ENCODE results near the gene NNT. TPM values are rescaled to one million over a fixed set of nuclear protein-coding genes. Genes with fewer than 3 reads are reported as not detected.

NNT gene
- total RNA-seq, 1 experiment from 2014 or later, result 71.6 TPM

GRCh38 chr5:43564289-43564850 is 38.6 kb upstream of the NNT start:
- POLR2A ChIA-PET (ENCODE audit: low non-redundant PET), result no interaction called here
- TF ChIP-seq EZH2 (IDR thresholded peaks at IDR 0.05; ENCODE audit: borderline replicate concordance, low read depth, low read length, poor library complexity, severe bottlenecking), result no peak
- TF ChIP-seq, protein P1, sequence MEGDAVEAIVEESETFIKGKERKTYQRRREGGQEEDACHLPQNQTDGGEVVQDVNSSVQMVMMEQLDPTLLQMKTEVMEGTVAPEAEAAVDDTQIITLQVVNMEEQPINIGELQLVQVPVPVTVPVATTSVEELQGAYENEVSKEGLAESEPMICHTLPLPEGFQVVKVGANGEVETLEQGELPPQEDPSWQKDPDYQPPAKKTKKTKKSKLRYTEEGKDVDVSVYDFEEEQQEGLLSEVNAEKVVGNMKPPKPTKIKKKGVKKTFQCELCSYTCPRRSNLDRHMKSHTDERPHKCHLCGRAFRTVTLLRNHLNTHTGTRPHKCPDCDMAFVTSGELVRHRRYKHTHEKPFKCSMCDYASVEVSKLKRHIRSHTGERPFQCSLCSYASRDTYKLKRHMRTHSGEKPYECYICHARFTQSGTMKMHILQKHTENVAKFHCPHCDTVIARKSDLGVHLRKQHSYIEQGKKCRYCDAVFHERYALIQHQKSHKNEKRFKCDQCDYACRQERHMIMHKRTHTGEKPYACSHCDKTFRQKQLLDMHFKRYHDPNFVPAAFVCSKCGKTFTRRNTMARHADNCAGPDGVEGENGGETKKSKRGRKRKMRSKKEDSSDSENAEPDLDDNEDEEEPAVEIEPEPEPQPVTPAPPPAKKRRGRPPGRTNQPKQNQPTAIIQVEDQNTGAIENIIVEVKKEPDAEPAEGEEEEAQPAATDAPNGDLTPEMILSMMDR (conservative IDR thresholded peaks at IDR 0.05; ENCODE audit: low read depth, low read length), result no peak
- H3K27me3 ChIP-seq (replicated peaks; ENCODE audit: insufficient read depth, low read depth, low read length, poor library complexity), result no peaks in the 10 kb centered on the region
- H3K9me3 ChIP-seq (ENCODE audit: low read depth, low read length, poor library complexity, severe bottlenecking), result no peaks in the 10 kb centered on the region
- no peak for DNase-seq (ENCODE audit: low spot score)
- CTCF ChIA-PET, result no interaction called here
- no TSS peak for BruUV-seq (replicated peaks)
- H3K4me1 ChIP-seq (ENCODE audit: insufficient read depth, low read length, poor library complexity, severe bottlenecking), result no peaks in the 10 kb centered on the region
- intact Hi-C loops (cut with micrococcal nuclease; ENCODE audit: unreplicated experiment), result no loop called here
- no peak overlapping the region for H3K4me3 ChIP-seq (ENCODE audit: low read depth, low read length, poor library complexity, severe bottlenecking)
- no peaks in the 10 kb centered on the region for H3K36me3 ChIP-seq (ENCODE audit: insufficient read depth, low read length, poor library complexity, severe bottlenecking)
- H3K27ac ChIP-seq (ENCODE audit: low read depth, low read length, poor library complexity, severe bottlenecking), result no peak overlapping the region

GRCh38 chr5:43565043-43565442 is 37.9 kb upstream of the NNT start:
- POLR2A ChIA-PET (ENCODE audit: low non-redundant PET), result no interaction called here
- Histone ChIP-seq H3K36me3 (ENCODE audit: insufficient read depth, low read length, poor library complexity, severe bottlenecking) (no peaks in the 10 kb centered on the region), H3K4me1 (ENCODE audit: insufficient read depth, low read length, poor library complexity, severe bottlenecking) (no peaks in the 10 kb centered on the region), H3K27ac (ENCODE audit: low read depth, low read length, poor library complexity, severe bottlenecking) (no peak overlapping the region), H3K27me3 (replicated peaks; ENCODE audit: insufficient read depth, low read depth, low read length, poor library complexity) (no peaks in the 10 kb centered on the region), H3K9me3 (ENCODE audit: low read depth, low read length, poor library complexity, severe bottlenecking) (no peaks in the 10 kb centered on the region), H3K4me3 (ENCODE audit: low read depth, low read length, poor library complexity, severe bottlenecking) (no peak overlapping the region)
- TF ChIP-seq EZH2 (IDR thresholded peaks at IDR 0.05; ENCODE audit: borderline replicate concordance, low read depth, low read length, poor library complexity, severe bottlenecking), result no peak
- TF ChIP-seq, protein P1 (conservative IDR thresholded peaks at IDR 0.05; ENCODE audit: low read depth, low read length), result no peak
- intact Hi-C loops (cut with micrococcal nuclease; ENCODE audit: unreplicated experiment), result no loop called here
- no peak for DNase-seq (ENCODE audit: low spot score)
- CTCF ChIA-PET, result no interaction called here
- no TSS peak for BruUV-seq (replicated peaks)

DNA sequence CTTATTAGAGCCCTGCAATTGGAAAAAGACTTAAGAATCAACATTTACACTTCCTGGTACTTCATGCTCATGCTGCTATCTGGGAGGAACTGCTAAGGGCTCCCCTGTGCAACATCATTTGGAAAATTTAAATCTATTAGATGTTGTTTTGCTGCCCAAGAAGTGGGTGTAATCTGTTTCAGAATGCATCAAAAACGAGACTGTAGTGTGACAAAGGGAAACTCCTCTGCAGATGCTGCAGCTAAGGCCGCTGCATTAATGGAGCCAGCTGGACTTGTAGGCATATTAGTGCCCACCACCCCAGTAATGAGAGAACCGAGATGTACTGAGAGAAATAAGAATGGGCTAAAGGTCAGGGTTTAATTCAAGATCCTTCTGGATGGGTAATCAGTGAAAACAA is 35.0 kb upstream of the NNT start:
- intact Hi-C loops (cut with micrococcal nuclease; ENCODE audit: unreplicated experiment), result no loop called here
- no peak overlapping the region for H3K27ac ChIP-seq (ENCODE audit: low read depth, low read length, poor library complexity, severe bottlenecking)
- H3K4me3 ChIP-seq (ENCODE audit: low read depth, low read length, poor library complexity, severe bottlenecking), result no peak overlapping the region
- no peaks in the 10 kb centered on the region for H3K9me3 ChIP-seq (ENCODE audit: low read depth, low read length, poor library complexity, severe bottlenecking)
- no peaks in the 10 kb centered on the region for H3K36me3 ChIP-seq (ENCODE audit: insufficient read depth, low read length, poor library complexity, severe bottlenecking)
- H3K27me3 ChIP-seq (replicated peaks; ENCODE audit: insufficient read depth, low read depth, low read length, poor library complexity), result no peaks in the 10 kb centered on the region
- no peak for TF ChIP-seq EZH2 (IDR thresholded peaks at IDR 0.05; ENCODE audit: borderline replicate concordance, low read depth, low read length, poor library complexity, severe bottlenecking)
- TF ChIP-seq, protein P1 (conservative IDR thresholded peaks at IDR 0.05; ENCODE audit: low read depth, low read length), result no peak
- POLR2A ChIA-PET (ENCODE audit: low non-redundant PET), result no interaction called here
- DNase-seq (ENCODE audit: low spot score), result no peak
- no peaks in the 10 kb centered on the region for H3K4me1 ChIP-seq (ENCODE audit: insufficient read depth, low read length, poor library complexity, severe bottlenecking)
- BruUV-seq (replicated peaks), result no TSS peak
- CTCF ChIA-PET, result no interaction called here

All from A673 (cell line).